NCI-H2107 (cell line): Measurements from ENCODE around the gene PIH1D1.

Source experiments
- DNase-seq: peaks from one replicate; lab custom pipeline; 2025; lab: John Stamatoyannopoulos, UW

The PIH1D1 gene

DNA sequence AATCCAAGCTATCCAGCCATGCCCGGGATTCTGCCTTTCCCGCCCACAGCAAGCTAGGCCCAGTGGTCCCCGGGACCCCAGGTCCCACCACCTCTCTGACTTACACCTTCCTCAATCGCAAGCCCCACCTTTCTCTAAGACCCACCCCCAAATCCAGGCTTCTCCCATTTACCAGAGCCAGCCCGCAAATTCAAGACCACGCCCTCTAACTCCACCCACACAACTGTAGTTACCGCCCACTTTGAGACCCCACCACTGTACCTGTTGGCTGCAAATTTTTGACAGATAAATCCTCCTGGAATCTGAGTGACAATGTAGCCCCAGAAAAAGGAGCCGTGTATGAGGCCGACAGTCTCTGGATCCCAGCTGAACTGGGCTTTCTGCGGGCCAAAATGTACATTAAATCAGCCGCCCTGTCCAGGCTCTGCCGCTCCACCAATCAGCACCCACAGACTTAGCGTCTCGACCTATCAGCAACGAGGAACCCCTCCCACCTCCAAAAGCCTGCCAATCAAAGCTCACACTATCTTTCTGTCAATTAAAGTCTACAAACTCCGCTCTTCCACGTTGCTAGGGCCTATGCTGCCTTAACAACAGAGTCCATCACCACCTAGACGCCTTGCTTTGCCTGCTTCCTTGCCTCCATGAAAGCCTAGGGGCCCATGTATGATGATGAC is 16.6 kb downstream of the PIH1D1 start:
- DNase-seq, result no peak

DNA sequence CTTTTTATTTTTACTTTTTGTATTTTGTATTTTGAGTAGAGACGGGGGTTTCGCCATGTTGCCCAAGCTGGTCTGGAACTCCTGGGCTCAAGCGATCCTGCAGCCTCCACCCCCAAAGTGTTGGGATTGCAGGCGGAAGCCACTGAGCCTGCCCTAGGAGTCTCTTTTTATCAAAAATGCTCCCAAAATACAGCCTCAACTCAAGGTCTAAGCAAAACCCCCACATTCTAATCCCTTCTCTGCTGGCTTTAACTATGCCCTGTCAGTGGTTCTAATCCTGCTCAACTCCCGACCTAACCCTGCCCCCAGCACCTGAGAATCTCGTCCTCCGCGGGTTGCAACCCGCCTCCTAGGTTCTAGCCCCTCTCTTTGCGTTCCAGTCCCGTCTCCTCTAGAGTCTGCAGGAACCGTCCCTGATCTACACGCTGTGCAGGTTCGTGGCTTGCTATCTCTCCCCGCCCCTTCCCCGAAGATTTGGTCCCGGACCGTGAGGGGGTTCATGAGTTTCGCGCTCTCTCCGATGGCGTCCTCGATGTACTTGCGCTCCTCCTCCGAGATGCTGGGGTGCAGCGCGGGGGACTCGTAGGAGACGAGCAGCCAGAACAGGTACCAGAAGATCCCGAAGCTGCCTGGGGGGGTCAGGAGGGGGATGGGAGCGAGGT is 18.2 kb downstream of the PIH1D1 start:
- no peak for DNase-seq

DNA sequence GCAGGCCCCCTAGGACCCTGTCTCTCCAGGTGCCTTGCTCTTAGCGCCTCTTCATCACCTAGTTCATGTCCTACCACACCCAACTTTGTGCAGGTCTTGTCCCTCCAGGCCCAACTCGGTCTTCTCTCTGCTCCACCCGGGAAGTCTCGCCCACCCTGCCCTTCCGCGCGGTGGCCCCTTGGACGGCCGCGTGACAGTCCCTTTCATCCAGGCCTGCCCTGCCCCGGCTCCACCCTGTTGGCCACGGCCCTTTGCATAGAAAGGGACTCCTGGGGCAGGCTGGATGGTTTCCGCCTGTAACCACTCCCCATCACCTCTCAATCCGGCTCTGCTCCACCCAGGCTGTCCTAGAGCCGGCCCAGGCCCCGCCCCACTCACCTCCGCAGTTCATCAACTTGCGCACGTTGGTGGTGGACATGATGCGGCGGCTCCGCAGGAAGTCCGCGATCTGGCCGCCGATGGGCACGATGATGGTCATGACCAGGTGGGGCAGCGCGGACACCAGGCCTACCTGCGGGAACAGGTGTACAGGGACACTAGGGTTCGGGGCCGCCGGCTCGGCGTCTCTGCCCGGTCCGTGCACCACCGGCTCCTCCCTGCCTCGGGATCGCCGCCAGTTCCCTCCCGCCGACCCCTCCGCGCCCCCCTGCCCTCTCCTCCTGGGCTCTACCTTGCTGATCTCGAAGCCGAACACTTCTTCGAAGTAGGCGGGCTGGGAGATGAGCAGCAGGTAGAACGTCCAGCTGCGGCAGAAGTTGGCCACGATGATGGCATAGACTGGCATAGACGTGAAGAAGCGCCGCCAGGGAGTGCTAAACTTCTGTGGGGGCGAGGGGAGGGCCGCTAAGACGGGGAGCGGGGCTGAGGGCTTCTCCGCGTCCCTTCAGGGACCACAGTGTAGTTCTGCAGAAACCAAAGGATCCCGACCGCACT is 19.2 kb downstream of the PIH1D1 start:
- DNase-seq, result no peak

DNA sequence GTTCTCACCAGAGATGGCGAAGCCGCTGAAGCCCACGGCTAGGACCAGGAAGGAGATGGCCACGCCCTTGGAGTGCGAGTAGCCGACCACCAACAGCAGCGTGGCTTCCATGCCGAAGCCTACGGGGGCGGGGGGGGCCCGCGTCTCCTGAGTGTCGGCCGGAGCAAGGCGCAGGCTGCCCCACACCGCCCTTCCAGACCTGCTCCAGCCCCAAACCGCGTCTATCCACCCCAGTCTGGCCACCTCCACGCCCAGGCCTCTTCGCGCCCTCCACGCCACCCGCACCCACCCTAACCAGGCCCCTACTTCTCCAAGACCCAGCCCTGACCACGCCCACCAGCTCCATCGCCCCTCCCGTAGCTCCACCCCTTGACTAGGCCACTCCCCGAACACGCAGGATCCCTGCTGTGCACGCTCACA is 20.3 kb downstream of the PIH1D1 start:
- no peak for DNase-seq

DNA sequence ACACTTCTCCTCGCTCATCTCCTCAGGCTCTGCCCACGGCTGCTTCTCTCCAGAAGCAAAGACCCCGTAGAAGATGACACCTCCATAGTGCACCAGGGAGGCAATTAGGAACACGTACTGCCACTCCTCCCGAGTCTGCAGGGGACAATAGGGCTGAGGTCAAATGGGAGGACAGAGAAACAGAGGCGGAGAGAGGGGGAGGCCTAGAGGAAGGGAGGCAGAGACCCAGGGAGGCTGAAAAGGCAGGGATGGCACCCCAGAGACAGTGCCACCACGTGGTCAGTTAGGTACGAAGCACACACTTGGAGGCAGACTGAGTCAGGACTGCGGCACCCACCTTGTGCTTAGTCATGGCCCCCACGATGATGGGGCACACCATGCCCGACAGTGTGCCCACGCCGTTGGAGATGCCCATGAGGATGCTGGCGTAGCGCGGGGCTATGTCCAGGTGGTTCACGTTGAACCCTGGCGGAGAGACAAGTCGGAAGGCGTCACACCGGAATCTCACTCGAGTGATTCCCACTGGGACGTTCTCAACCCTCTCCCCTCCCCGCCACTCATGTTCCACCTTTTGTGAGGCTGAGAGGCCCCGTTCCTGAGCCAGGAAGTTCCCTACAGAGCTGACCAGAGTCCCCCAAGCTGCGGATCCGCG is 20.8 kb downstream of the PIH1D1 start:
- DNase-seq, result no peak

DNA sequence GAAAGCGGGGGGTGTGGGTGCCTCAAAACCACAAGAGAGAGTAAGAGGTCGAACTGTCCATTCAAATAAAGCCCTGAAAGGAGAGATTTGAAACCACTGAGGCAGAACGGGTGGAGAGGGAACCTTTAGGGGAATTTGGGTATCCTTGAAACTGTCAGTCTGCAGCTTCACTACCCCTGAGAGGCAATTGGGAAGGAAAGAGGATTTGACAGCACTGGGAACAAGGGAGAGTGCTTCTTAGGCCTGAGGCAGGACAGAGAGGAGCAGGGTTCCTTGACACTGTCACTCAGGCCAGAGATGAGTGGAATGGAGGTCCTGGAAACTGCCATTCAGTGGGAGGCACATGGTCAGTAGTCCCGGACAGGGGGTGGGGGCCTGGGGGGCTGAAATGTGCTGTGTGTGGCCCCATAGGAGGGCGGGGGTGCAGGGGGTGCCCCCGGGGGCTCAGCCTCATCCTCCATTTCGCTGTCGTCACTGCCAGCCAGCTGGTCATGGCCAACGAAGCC is 21.4 kb downstream of the PIH1D1 start:
- DNase-seq, result no peak

DNA sequence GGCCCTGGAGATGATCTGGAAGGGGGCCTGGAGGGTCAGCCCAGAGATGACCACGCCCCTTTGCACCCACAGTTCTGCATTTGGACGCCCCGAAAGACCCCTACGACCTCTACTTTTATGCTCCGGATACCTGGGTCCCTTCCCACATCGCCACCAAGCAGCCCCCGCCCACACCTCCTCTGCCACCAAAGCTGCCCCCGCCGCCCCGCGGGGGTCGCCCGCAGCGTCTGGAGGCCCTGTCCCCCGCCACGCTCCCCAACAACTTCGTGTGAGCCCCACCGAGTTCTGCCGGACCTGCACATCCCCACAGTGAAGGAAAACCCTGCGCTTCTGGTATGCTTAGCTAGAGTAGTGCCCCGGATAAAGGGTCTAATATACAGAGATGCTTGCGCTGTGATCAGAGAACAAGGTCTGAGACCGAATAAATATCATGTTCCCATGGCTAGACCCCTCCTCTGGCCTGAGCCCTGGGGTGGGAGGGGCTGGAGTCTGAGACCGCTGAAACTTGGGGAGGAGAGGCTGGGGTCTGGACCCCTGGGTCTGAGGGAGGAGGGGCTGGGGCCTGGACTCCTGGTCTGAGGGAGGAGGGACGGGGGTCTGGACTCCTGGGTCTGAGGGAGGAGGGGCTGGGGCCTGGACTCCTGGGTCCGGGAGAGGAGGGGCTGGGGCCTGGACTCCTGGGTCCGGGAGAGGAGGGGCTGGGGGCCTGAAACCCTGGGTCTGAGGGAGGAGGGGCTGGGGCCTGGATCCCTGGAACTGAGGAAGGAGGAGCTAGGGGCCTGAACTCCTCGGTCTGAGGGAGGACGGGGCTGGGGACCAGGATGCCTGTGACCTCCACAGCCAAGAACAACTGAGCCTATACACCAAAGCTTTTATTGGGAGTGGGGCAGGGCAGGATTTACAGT is 22.8 kb downstream of the PIH1D1 start:
- DNase-seq, result no peak

DNA sequence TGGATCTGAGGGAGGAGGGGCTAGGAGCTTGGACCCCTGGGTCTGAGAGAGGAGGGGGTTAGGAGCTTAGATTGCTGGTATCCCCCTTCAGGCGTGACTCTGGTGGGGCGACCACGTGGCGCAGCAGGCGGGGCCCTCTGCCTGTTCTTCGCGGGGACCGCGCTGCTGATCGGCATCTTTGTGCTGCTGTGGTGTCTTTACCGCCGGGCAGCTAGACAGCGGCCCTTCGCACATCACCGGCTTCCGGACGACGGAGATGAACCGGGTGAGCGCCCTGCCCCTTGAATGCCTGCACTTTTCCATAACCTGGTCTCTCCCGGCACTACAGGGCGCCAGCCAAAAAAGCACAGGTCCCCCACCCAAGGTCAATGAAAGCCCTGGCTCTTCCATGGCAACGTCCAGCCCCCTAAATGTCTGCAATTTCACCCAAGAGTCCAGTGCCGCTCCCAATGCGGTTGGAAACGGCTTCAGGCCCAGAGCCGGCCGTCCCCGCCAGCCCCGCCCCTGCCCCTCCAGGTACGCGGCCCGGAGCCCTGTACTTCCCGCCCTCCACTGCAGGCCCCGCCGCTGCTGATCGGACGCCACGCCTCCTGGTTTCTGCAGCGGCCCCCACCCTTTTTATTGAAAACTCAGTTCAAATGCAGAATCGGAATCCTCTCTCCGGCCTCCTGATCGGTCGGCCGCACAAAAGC is 23.6 kb downstream of the PIH1D1 start:
- DNase-seq, result no peak

DNA sequence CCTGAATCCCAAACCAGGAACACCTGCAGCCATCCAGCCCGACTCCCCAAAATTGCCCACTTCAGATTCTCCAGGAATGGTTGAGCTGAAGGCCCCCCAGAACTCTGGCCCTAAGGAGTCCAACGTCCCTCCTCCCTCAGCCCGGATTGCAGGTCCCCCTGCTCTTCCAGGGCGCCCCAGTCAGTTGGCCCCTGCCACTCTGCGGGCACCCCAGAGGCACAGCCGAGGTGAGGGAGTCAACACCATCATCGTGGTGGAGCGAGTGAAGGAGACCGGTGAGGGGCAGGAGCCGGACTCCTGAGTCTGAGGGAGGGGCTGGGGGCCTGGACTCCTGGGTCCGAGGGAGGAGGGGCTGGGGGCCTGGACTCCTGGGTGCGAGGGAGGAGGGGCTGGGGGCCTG is 24.3 kb downstream of the PIH1D1 start:
- no peak for DNase-seq

DNA sequence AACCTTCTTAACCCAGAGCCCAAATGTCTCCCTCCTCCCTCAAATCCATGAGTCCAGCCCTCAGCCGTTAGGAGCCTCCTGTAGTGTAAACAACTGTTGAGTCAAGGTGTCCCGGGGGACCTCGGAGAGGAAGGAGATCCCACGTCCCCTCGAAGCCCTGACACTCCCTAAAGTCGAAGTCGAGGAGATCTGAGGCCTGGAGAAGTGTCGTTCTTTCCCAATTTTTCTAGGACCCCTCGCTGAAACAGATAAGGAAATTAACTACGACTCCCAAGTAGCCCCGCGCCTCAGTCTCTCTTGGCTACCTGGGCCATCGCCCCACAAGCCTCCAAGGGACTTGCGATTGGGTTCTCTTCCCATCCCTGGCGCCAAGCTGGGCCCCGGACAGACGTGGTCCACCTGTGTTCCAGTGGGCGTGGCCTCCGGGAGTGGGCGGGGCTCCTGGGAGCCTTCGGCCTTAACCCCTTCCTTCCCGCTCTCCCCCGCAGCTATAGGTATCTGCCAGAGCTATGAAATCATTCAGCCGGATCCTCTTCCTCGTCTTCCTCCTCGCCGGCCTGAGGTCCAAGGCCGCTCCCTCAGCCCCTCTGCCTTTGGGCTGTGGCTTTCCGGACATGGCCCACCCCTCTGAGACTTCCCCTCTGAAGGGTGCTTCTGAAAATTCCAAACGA is 25.6 kb downstream of the PIH1D1 start:
- DNase-seq, result no peak

DNA sequence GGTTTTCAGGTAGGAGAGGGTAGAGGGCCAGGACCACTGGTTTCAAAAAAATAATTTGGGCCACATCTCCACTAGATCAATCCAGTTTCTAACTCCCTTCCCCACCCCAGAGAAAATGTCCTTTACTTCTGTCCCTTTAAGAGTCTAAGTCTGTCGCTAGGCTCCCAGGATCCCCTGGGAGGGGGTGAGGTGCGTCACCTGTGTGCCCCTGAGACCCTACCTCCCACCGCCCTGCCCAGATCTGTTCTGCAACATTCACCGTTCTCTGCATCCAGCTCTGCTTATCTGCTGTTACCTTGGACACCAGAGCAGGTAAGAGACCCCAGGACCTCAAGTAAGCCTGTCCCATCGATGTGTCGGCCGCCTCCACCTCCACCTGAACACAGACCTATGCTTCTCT is 26.4 kb downstream of the PIH1D1 start, which contains the start of gene GFY:
Gene GFY (plus strand): TSS at position 211 of the 400 bp plus-strand sequence. CDS start 1,043 bp downstream, outside the sequence.
- DNase-seq, result no peak

DNA sequence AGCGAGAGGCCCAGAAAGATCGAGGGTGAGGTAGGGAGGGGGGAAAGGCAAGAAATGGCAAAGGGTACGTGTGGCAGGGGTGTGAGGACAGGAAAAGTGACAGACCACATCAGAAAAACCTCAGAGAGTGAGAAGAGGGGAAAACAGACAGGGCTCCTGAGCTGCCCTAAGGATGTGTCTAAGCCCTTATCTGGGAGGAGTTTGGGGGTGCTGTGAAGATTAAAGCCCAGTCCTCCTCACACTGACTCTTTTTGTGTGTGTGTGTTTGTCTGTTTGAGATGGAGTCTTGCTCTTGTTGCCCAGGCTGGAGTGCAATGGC is 27.7 kb downstream of the PIH1D1 start:
- DNase-seq, result no peak

DNA sequence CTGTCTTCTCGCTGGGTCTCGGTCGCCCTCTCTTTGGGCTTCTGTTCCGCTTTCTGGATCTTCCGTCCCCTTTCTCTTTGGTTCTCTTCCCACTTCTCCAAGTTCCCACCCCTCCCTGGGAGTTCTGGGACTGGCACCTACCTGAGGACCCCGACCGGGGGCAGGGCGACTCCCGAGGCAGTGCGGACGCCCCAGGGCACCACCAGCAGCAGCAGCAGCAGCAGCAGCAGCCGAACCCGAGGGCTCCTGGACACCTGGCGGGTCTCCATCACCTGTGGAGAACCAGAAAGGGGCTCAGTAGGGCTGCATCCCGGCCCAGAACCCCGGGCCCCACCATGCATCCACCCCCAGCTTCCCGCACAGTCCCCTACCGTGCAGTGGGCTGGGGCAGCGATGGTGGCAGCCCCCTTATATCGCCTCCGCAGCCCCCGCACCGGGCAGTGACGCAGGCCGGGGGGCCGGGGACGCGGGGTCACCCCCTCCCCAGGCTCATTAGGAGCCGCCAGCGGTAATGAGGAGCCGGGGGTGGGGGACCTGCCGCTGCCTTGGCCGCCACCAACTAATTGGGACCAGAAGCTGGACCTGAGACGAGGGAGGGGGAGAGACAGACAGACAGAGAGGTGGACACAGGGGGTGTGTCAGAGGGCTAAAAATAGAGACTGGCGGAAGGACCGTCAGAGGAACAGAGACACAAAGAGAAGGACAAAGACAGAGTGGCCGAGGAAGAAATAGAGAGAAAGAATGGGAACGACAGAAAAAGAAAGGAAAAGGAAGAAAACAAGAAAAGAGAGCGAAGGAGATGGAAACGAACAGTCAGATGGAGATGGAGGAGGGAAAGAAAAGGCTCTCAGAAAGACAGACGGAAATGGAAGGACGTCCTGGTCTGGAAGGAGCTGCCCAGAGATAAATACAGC is 28.3 kb downstream of the PIH1D1 start, which contains the start of gene PTH2:
Gene PTH2 (minus strand): TSS at position 371 of the 914 bp plus-strand sequence. CDS start 102 bp downstream, at position 269.
- no peak for DNase-seq

DNA sequence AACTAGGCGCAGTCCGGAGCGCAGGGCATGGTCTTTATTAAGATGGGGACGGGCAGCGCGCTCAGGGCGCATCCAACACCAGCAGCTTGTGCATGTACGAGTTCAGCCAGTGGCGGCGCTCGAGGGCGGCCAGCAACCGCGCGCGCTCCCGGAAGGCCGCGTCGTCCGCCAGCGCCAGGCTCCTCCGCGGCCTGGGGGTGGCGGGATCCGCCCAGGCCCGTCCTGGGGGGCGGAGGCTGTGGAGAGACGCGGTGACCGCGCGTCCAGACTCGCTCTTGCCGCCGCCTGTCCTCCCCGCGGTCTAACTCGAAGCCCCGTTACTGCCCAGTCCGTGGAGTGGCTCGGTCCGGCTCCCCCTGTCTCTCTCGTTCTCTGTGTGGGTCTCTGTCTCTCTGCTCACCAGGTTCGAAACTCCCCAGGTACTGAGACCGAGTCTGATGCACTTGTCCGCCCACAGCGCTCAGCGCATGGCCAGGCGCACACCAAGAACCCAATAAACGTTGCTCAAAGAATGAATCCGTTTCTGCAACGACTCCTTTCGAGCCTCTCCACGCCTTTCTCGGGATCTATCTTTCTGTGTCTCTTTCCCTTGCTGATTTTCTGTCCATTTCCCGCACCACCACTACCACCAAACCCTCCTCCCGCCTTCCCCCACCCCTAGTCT is 29.1 kb downstream of the PIH1D1 start:
- peak; percentile 15 for DNase-seq

DNA sequence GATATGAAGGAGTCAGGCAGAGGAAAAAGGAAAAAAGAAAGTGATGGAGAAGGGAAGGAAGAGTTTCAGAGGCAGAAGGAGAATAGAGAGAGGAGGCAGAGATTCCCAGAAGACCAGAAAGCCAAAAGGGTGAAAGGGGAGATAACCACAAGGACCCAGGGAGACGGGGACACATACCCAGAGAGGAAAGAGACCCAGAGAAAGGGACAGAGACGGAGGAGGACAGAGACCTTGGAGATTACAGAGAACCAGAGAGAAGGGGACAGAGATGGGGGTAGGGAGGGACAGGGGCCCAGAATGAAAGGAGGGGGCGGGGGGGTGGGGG is 29.8 kb downstream of the PIH1D1 start:
- DNase-seq, result no peak

DNA sequence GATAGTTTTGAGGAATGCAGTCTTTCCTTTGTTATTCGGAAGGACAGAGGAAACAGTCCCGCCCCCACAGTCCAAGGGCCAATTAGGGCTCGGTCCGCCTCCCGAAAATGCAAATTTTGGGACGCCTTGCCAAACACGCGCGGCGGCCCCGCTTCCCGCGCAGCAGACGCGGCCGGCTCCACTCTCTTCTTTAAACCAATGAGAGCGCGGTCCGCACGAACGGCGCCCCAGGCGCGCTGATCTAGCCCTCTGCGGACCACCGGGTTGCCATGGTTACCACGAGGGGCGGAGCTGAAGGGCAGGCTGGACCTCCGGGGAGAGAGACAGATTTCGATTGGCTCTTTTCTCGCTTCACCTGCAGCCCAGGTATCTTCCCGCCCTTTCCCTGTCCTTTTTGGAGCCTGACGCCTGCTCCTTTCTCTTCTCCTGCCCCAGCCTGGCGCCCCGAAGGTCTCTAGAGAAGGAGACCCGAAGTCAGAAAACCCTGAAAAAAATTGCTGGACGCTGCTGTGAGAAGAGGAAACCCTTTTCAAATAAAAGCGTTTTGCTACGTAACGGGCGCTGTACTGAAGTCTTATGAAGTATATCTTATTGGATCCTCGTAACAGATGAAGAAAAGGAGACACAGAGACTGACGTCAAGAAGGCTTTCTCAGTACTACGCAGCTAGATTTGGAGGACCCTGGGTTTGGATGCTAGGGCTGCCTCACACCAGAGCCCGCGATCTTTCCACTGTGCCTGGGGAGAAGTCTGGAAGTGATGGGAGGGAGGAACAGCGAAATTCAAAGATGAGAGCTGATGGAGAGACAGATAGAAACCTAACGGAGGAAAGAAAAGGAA is 30.4 kb downstream of the PIH1D1 start:
- no peak for DNase-seq

DNA sequence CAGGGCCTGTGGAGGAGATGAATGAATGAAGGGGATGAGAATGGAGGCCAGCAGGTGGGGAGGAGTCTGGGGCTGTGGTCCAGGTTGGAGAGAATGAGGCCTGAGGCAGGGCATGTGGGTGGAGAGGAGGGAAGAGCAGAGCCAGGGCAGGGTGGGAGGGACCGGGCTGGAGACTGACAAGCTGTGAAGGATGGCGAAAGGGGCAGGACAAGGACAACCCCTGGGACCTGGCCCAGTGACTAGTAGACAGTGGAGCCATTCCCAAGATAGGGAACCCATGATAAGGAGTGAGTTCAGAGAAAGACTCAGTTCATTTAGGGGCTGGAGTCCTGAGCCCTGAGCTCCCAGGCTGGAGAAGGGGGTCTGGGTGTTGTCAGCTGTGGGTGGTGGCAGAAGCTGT is 31.4 kb downstream of the PIH1D1 start:
- no peak for DNase-seq
